Mucosa of rectum (tissue), 2 donors: ENCODE results near the gene NME7.

Experiments
- H3K27ac ChIP-seq, 2 donors: one replicate each; pipeline ENCODE4 v1.7.0; 2013; ENCODE audit warnings: inconsistent platforms in 2 of 2, low read depth in 2 of 2, low read length in 2 of 2
- H3K27me3 ChIP-seq, 2 donors: one replicate each; pipeline ENCODE4 v1.7.0; 2013; ENCODE audit warnings: low read length in 2 of 2; ENCODE audit not compliant: control insufficient read depth in 2 of 2, insufficient read depth in 2 of 2
- H3K36me3 ChIP-seq, 2 donors: one replicate each; pipeline ENCODE4 v1.7.0; 2013; ENCODE audit warnings: low read length in 2 of 2; ENCODE audit not compliant: control insufficient read depth in 2 of 2, insufficient read depth in 2 of 2
- H3K4me1 ChIP-seq, 2 donors: one replicate each; pipeline ENCODE4 v1.7.0; 2013; ENCODE audit warnings: low read length in 2 of 2, mild to moderate bottlenecking in 1 of 2; ENCODE audit not compliant: control insufficient read depth in 2 of 2, insufficient read depth in 2 of 2
- H3K4me3 ChIP-seq, 2 donors: one replicate each; pipeline ENCODE4 v1.7.0; 2013; ENCODE audit warnings: low read length in 2 of 2
- H3K9ac ChIP-seq, 2 donors: one replicate each; pipeline ENCODE4 v1.7.0; 2013; ENCODE audit warnings: low read length in 2 of 2, low read depth in 1 of 2, mild to moderate bottlenecking in 1 of 2
- H3K9me3 ChIP-seq, 2 donors: one replicate each; pipeline ENCODE4 v1.7.0; 2013; ENCODE audit warnings: low read length in 2 of 2; ENCODE audit not compliant: control insufficient read depth in 2 of 2
- donor health status: healthy.
- donor health status: Normal muscosa, but diverticular disease.

Gene NME7

GRCh38 chr1:169124459-169124858, 243.1 kb downstream of the NME7 start:
- Histone ChIP-seq H3K9me3 (no peaks in the 10 kb centered on the region), H3K9ac (no peak overlapping the region), H3K27me3 (no peaks in the 10 kb centered on the region), H3K4me1 (peaks cover 0 to 6% of the 10 kb centered on the region in 2 donors), H3K36me3 (peaks cover 62 to 76% of the 10 kb centered on the region in 2 donors), H3K27ac (no peak overlapping the region), H3K4me3 (no peak overlapping the region)

- peaks cover 0 to 13% of the 10 kb centered on the region in 2 donors for H3K4me1 ChIP-seq
- H3K9me3 ChIP-seq = no peaks in the 10 kb centered on the region
- no peak overlapping the region for H3K4me3 ChIP-seq
- H3K27ac ChIP-seq = no peak overlapping the region
- peaks cover 47 to 74% of the 10 kb centered on the region in 2 donors for H3K36me3 ChIP-seq
- H3K27me3 ChIP-seq = no peaks in the 10 kb centered on the region
- no peak overlapping the region for H3K9ac ChIP-seq
These were observed 244.6 kb downstream of the NME7 start for GRCh38 chr1:169122976-169123375.

- no peak overlapping the region for H3K9ac ChIP-seq
- H3K27ac ChIP-seq = no peak overlapping the region
- peaks cover 41 to 61% of the 10 kb centered on the region in 2 donors for H3K36me3 ChIP-seq
These were observed 246.3 kb downstream of the NME7 start for GRCh38 chr1:169121146-169121923.

GRCh38 chr1:169120066-169120465, 247.5 kb downstream of the NME7 start:
- no peak overlapping the region for H3K9ac ChIP-seq
- peaks cover 40 to 57% of the 10 kb centered on the region in 2 donors for H3K36me3 ChIP-seq
- H3K4me1 ChIP-seq = peaks cover 14 to 31% of the 10 kb centered on the region in 2 donors
- H3K9me3 ChIP-seq = no peaks in the 10 kb centered on the region
- no peak overlapping the region for H3K4me3 ChIP-seq
- H3K27me3 ChIP-seq = no peaks in the 10 kb centered on the region
- H3K27ac ChIP-seq = no peak overlapping the region

More at GRCh38 chr1:169121146-169121923, 246.3 kb downstream of the NME7 start:
- Histone ChIP-seq H3K4me1 (peaks cover 4 to 24% of the 10 kb centered on the region in 2 donors), H3K4me3 (no peak overlapping the region), H3K9me3 (no peaks in the 10 kb centered on the region), H3K27me3 (no peaks in the 10 kb centered on the region)

- H3K4me3 ChIP-seq = no peak overlapping the region
- no peak overlapping the region for H3K27ac ChIP-seq
- peaks cover 14 to 34% of the 10 kb centered on the region in 2 donors for H3K4me1 ChIP-seq
- no peaks in the 10 kb centered on the region for H3K27me3 ChIP-seq
- peaks cover 43 to 54% of the 10 kb centered on the region in 2 donors for H3K36me3 ChIP-seq
- H3K9ac ChIP-seq = no peak overlapping the region
- no peaks in the 10 kb centered on the region for H3K9me3 ChIP-seq
These were observed 248.2 kb downstream of the NME7 start for GRCh38 chr1:169119405-169119804.

- no peak overlapping the region for H3K27ac ChIP-seq
- peaks cover 46 to 57% of the 10 kb centered on the region in 2 donors for H3K36me3 ChIP-seq
- no peak overlapping the region for H3K9ac ChIP-seq
- H3K27me3 ChIP-seq = no peaks in the 10 kb centered on the region
- no peak overlapping the region for H3K4me3 ChIP-seq
- peaks cover 14 to 44% of the 10 kb centered on the region in 2 donors for H3K4me1 ChIP-seq
- H3K9me3 ChIP-seq = no peaks in the 10 kb centered on the region
These were observed 249.4 kb downstream of the NME7 start for GRCh38 chr1:169118227-169118626.

GRCh38 chr1:169117599-169117998, 250.0 kb downstream of the NME7 start:
- Histone ChIP-seq H3K9ac (no peak overlapping the region), H3K27ac (no peak overlapping the region), H3K4me3 (no peak overlapping the region), H3K9me3 (no peaks in the 10 kb centered on the region), H3K27me3 (no peaks in the 10 kb centered on the region), H3K4me1 (peaks cover 14 to 47% of the 10 kb centered on the region in 2 donors), H3K36me3 (peaks cover 46 to 56% of the 10 kb centered on the region in 2 donors)

GRCh38 chr1:169117014-169117413, 250.6 kb downstream of the NME7 start:
- H3K4me3 ChIP-seq = no peak overlapping the region
- no peak overlapping the region for H3K9ac ChIP-seq
- H3K9me3 ChIP-seq = no peaks in the 10 kb centered on the region
- H3K27me3 ChIP-seq = no peaks in the 10 kb centered on the region
- peaks cover 52 to 58% of the 10 kb centered on the region in 2 donors for H3K36me3 ChIP-seq
- H3K4me1 ChIP-seq = peaks cover 17 to 52% of the 10 kb centered on the region in 2 donors
- H3K27ac ChIP-seq = peak overlapping the region; percentile 2 to 71

GRCh38 chr1:169115891-169116585, 251.6 kb downstream of the NME7 start:
- Histone ChIP-seq H3K4me1 (peaks cover 23 to 57% of the 10 kb centered on the region in 2 donors), H3K9ac (peak overlapping the region; percentile 0 to 2), H3K27ac (peak overlapping the region; percentile 65 to 71)

GRCh38 chr1:169113613-169114119, 253.9 kb downstream of the NME7 start:
- Histone ChIP-seq H3K9ac (no peak overlapping the region), H3K36me3 (peaks cover 41 to 46% of the 10 kb centered on the region in 2 donors), H3K9me3 (no peaks in the 10 kb centered on the region), H3K4me3 (no peak overlapping the region), H3K4me1 (peaks cover 39 to 75% of the 10 kb centered on the region in 2 donors), H3K27me3 (no peaks in the 10 kb centered on the region), H3K27ac (peak overlapping the region; percentile 50 to 64)

More at GRCh38 chr1:169115891-169116585, 251.6 kb downstream of the NME7 start:
- no peaks in the 10 kb centered on the region for H3K9me3 ChIP-seq
- H3K4me3 ChIP-seq = peak overlapping the region; percentile 32 to 63
- peaks cover 48 to 60% of the 10 kb centered on the region in 2 donors for H3K36me3 ChIP-seq
- no peaks in the 10 kb centered on the region for H3K27me3 ChIP-seq
